Astrocyte (in vitro differentiated cells and primary cell): ENCODE data around the gene LRRC9.

ENCODE experiments used
- EZH2 ChIP-seq: IDR thresholded peaks from 2 replicates; pipeline ENCODE4 v1.6.1; 2012; ENCODE audit warnings: mild to moderate bottlenecking, low read length, inconsistent platforms; ENCODE audit not compliant: insufficient read depth
- TF ChIP-seq, protein P1 (sequence below): IDR thresholded peaks from 2 replicates; pipeline ENCODE4 v1.5.1; 2011; ENCODE audit warnings: low read depth, mild to moderate bottlenecking, inconsistent platforms, low read length, moderate library complexity; ENCODE audit not compliant: insufficient read depth

DNA sequence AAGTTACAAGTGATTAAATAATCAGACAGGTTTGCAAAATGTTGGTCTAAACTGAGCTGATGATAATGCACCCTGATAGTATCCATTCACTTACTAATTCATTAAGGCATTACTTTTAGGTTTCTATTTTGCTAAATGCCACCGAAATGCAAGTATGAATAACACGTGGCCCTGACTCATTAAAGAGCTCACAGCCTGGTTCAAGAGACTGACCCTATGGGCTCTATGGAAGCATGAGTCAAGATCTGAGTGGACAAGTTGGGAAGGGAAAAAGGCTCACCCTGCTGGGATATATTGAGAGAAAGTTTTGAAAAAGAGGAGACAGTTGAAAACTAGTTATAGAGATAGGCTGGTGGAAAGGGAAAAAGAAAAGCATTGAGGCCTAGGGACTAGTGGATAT is 14.8 kb upstream of the LRRC9 start:
- TF ChIP-seq, protein P1, sequence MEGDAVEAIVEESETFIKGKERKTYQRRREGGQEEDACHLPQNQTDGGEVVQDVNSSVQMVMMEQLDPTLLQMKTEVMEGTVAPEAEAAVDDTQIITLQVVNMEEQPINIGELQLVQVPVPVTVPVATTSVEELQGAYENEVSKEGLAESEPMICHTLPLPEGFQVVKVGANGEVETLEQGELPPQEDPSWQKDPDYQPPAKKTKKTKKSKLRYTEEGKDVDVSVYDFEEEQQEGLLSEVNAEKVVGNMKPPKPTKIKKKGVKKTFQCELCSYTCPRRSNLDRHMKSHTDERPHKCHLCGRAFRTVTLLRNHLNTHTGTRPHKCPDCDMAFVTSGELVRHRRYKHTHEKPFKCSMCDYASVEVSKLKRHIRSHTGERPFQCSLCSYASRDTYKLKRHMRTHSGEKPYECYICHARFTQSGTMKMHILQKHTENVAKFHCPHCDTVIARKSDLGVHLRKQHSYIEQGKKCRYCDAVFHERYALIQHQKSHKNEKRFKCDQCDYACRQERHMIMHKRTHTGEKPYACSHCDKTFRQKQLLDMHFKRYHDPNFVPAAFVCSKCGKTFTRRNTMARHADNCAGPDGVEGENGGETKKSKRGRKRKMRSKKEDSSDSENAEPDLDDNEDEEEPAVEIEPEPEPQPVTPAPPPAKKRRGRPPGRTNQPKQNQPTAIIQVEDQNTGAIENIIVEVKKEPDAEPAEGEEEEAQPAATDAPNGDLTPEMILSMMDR, result no peak
- TF ChIP-seq EZH2, result no peak
